ENCODE results near the gene ZNF675. TPM values are rescaled to one million over a fixed set of nuclear protein-coding genes. Genes with fewer than 3 reads are reported as not detected.
"Not testable (repeated sequence)": the region's sequence is repeated elsewhere in the genome, so short reads cannot be mapped to it uniquely, and the experiment has no call there.

ZNF675 gene
- polyA plus RNA-seq, 1 experiment: 4.2 TPM

GRCh38 chr19:23706657-23707056, 19.6 kb upstream of the ZNF675 start:
- CTCF ChIA-PET: no interaction called here
- POLR2A ChIA-PET: no interaction called here
- TF ChIP-seq, protein P1, sequence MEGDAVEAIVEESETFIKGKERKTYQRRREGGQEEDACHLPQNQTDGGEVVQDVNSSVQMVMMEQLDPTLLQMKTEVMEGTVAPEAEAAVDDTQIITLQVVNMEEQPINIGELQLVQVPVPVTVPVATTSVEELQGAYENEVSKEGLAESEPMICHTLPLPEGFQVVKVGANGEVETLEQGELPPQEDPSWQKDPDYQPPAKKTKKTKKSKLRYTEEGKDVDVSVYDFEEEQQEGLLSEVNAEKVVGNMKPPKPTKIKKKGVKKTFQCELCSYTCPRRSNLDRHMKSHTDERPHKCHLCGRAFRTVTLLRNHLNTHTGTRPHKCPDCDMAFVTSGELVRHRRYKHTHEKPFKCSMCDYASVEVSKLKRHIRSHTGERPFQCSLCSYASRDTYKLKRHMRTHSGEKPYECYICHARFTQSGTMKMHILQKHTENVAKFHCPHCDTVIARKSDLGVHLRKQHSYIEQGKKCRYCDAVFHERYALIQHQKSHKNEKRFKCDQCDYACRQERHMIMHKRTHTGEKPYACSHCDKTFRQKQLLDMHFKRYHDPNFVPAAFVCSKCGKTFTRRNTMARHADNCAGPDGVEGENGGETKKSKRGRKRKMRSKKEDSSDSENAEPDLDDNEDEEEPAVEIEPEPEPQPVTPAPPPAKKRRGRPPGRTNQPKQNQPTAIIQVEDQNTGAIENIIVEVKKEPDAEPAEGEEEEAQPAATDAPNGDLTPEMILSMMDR (IDR thresholded peaks at IDR 0.05; ENCODE audit: insufficient read depth, low read depth, low read length): no peak
- H3K27me3 ChIP-seq (ENCODE audit: control insufficient read depth, insufficient read depth, low read length): no peaks in the 10 kb centered on the region
- no peaks in the 10 kb centered on the region for H3K36me3 ChIP-seq (ENCODE audit: control insufficient read depth, insufficient read depth, low read length)
- no peak overlapping the region for H3K4me3 ChIP-seq (ENCODE audit: low read depth, low read length)
- DNase-seq (ENCODE audit: low read depth): no peak

- no peak overlapping the region for H3K4me3 ChIP-seq (ENCODE audit: low read depth, low read length)
- no peaks in the 10 kb centered on the region for H3K27me3 ChIP-seq (ENCODE audit: control insufficient read depth, insufficient read depth, low read length)
- DNase-seq (ENCODE audit: low read depth): no peak
- TF ChIP-seq, protein P1 (IDR thresholded peaks at IDR 0.05; ENCODE audit: insufficient read depth, low read depth, low read length): no peak
- ChIA-PET POLR2A (no interaction called here), CTCF (no interaction called here)
- H3K36me3 ChIP-seq (ENCODE audit: control insufficient read depth, insufficient read depth, low read length): no peaks in the 10 kb centered on the region
Measured at GRCh38 chr19:23699521-23699860, 12.5 kb upstream of the ZNF675 start.

GRCh38 chr19:23698711-23699520, 11.9 kb upstream of the ZNF675 start:
- H3K4me3 ChIP-seq (ENCODE audit: low read depth, low read length): no peak overlapping the region
- TF ChIP-seq, protein P1 (IDR thresholded peaks at IDR 0.05; ENCODE audit: insufficient read depth, low read depth, low read length): no peak
- ChIA-PET CTCF (no interaction called here), POLR2A (no interaction called here)
- no peaks in the 10 kb centered on the region for H3K36me3 ChIP-seq (ENCODE audit: control insufficient read depth, insufficient read depth, low read length)
- no peak for DNase-seq (ENCODE audit: low read depth)
- H3K27me3 ChIP-seq (ENCODE audit: control insufficient read depth, insufficient read depth, low read length): no peaks in the 10 kb centered on the region

DNA sequence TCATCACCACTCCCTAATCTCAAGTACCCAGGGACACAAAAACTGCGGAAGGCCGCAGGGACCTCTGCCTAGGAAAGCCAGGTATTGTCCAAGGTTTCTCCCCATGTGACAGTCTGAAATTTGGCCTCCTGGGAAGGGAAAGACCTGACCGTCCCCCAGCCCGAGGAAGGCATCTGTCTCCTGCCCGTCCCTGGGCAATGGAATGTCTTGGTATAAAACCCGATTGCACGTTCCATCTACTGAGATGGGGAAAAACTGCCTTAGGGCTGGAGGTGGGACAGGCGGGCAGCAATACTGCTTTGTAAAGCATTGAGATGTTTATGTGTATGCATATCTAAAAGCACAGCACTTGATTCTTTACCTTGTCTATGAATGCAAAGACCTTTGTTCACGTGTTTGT, 5.9 kb upstream of the ZNF675 start:
- POLR2A ChIA-PET; H3K27me3 ChIP-seq (ENCODE audit: control insufficient read depth, insufficient read depth, low read length); H3K36me3 ChIP-seq (ENCODE audit: control insufficient read depth, insufficient read depth, low read length); CTCF ChIA-PET; H3K4me3 ChIP-seq (ENCODE audit: low read depth, low read length); DNase-seq (ENCODE audit: low read depth): not testable (repeated sequence)

DNA sequence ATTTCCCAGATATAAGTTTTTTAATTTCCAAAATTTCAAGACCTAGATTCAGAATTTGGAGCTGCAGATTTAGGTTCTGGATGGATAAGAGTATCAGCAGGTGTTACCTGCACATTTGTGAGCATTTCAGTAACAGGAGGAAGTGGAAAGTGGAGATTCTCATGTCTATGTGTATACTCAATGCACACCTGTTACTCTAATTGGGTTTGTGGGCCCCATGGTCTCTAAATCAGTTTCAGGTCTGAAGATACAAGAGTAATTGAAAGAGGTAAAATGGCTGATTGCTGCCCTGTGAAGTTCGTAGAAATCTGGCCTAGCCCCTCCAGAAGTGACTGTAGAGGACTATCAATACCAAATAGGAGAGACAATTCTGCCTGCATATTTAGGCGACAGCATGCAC, 13.9 kb downstream of the ZNF675 start:
- TF ChIP-seq, protein P1 (IDR thresholded peaks at IDR 0.05; ENCODE audit: insufficient read depth, low read depth, low read length): no peak
- Histone ChIP-seq H3K36me3 (ENCODE audit: control insufficient read depth, insufficient read depth, low read length) (no peaks in the 10 kb centered on the region), H3K4me3 (ENCODE audit: low read depth, low read length) (no peak overlapping the region), H3K27me3 (ENCODE audit: control insufficient read depth, insufficient read depth, low read length) (no peaks in the 10 kb centered on the region)
- ChIA-PET CTCF (no interaction called here), POLR2A (no interaction called here)
- DNase-seq (ENCODE audit: low read depth): no peak

DNA sequence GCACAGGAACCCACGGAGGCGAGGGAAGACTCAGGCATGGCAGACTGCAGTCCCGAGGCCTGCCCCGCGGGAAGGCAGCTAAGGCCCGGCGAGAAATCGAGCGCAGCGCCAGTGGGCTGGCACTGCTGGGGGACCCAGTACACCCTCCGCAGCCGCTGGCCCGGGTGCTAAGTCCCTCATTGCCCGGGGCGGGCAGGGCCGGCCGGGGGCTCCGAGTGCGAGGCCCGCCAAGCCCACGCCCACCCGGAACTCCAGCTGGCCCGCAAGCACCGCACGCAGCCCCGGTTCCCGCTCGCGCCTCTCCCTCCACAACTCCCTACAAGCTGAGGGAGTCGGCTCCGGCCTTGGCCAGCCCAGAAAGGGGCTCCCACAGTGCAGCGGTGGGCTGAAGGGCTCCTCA, 18.4 kb downstream of the ZNF675 start:
- DNase-seq (ENCODE audit: low read depth); CTCF ChIA-PET; H3K27me3 ChIP-seq (ENCODE audit: control insufficient read depth, insufficient read depth, low read length); H3K4me3 ChIP-seq (ENCODE audit: low read depth, low read length); POLR2A ChIA-PET; H3K36me3 ChIP-seq (ENCODE audit: control insufficient read depth, insufficient read depth, low read length): not testable (repeated sequence)
